Parathyroid adenoma (tissue), 2 donors: Measurements from ENCODE around the gene SLC16A10.
"Not testable (repeated sequence)": the region's sequence is repeated elsewhere in the genome, so short reads cannot be mapped to it uniquely, and the experiment has no call there.

Experiments
- H2AFZ ChIP-seq: fragments of 300-600 bp; sonication (generic); one replicate; pipeline ENCODE4 v1.7.0; 2017; ENCODE audit warnings: antibody characterized with exemption, mild to moderate bottlenecking
- H3K27ac ChIP-seq: fragments of 300-600 bp; sonication (generic); one replicate; pipeline ENCODE4 v1.7.0; 2017
- H3K27me3 ChIP-seq: fragments of 300-600 bp; sonication (generic); one replicate; pipeline ENCODE4 v1.7.0; 2017; ENCODE audit warnings: low read length; ENCODE audit not compliant: control insufficient read depth, insufficient read depth
- H3K36me3 ChIP-seq: fragments of 300-600 bp; sonication (generic); one replicate; pipeline ENCODE4 v1.7.0; 2017; ENCODE audit warnings: low read length; ENCODE audit not compliant: control insufficient read depth, insufficient read depth
- H3K4me1 ChIP-seq: fragments of 300-600 bp; sonication (generic); one replicate; pipeline ENCODE4 v1.7.0; 2017; ENCODE audit warnings: control low read depth
- H3K4me2 ChIP-seq: fragments of 300-600 bp; sonication (generic); one replicate; pipeline ENCODE4 v1.7.0; 2017; ENCODE audit warnings: low read length
- H3K4me3 ChIP-seq: fragments of 300-600 bp; sonication (generic); one replicate; pipeline ENCODE4 v1.7.0; 2017; ENCODE audit warnings: low read depth, low read length
- H3K79me2 ChIP-seq: fragments of 300-600 bp; sonication (generic); one replicate; pipeline ENCODE4 v1.7.0; 2017; ENCODE audit warnings: control low read depth
- H3K9ac ChIP-seq: fragments of 300-600 bp; sonication (generic); one replicate; pipeline ENCODE4 v1.7.0; 2017; ENCODE audit warnings: mild to moderate bottlenecking
- H3K9me3 ChIP-seq: fragments of 300-600 bp; sonication (generic); one replicate; pipeline ENCODE4 v1.7.0; 2017; ENCODE audit warnings: low read length; ENCODE audit not compliant: control insufficient read depth
- CTCF ChIP-seq: fragments of 300-600 bp; sonication (generic); IDR thresholded peaks from one replicate; pipeline ENCODE4 v1.7.0; 2017; ENCODE audit warnings: antibody characterized with exemption, mild to moderate bottlenecking
- donor health status: primary hyperparathyroidism.

The SLC16A10 gene

GRCh38 chr6:111254779-111255166, 167.5 kb downstream of the SLC16A10 start:
- H3K27me3 ChIP-seq: no peaks in the 10 kb centered on the region
- no peak overlapping the region for H3K4me2 ChIP-seq
- H3K9me3 ChIP-seq: no peaks in the 10 kb centered on the region
- no peak overlapping the region for H3K27ac ChIP-seq
- TF ChIP-seq CTCF: no peak
- H3K4me1 ChIP-seq: peaks cover 13% of the 10 kb centered on the region
- no peak overlapping the region for H3K9ac ChIP-seq
- no peaks in the 10 kb centered on the region for H3K36me3 ChIP-seq
- peaks cover 2% of the 10 kb centered on the region for H3K79me2 ChIP-seq
- H2AFZ ChIP-seq: peak overlapping the region; percentile 2
- H3K4me3 ChIP-seq: no peak overlapping the region

GRCh38 chr6:111255838-111256237, 168.5 kb downstream of the SLC16A10 start:
- H3K36me3 ChIP-seq, H3K4me3 ChIP-seq, H3K27me3 ChIP-seq, H3K4me2 ChIP-seq, H3K27ac ChIP-seq, H3K9ac ChIP-seq, H2AFZ ChIP-seq, H3K79me2 ChIP-seq, H3K9me3 ChIP-seq: not testable (repeated sequence)
- H3K4me1 ChIP-seq: peaks cover 13% of the 10 kb centered on the region

- H3K4me3 ChIP-seq: no peak overlapping the region
- H3K79me2 ChIP-seq: peaks cover 8% of the 10 kb centered on the region
- no peak overlapping the region for H2AFZ ChIP-seq
- H3K27me3 ChIP-seq: no peaks in the 10 kb centered on the region
- H3K4me2 ChIP-seq: no peak overlapping the region
- H3K4me1 ChIP-seq: peaks cover 13% of the 10 kb centered on the region
- TF ChIP-seq CTCF: no peak
- H3K9me3 ChIP-seq: no peaks in the 10 kb centered on the region
- H3K9ac ChIP-seq: no peak overlapping the region
- H3K27ac ChIP-seq: no peak overlapping the region
- H3K36me3 ChIP-seq: no peaks in the 10 kb centered on the region
These were observed 169.3 kb downstream of the SLC16A10 start for GRCh38 chr6:111256646-111257045.

GRCh38 chr6:111258010-111258409, 170.7 kb downstream of the SLC16A10 start:
- Histone ChIP-seq H3K4me3 (no peak overlapping the region), H3K4me2 (no peak overlapping the region), H3K27me3 (no peaks in the 10 kb centered on the region), H3K79me2 (peaks cover 8% of the 10 kb centered on the region), H3K9me3 (no peaks in the 10 kb centered on the region), H3K36me3 (no peaks in the 10 kb centered on the region), H3K9ac (no peak overlapping the region), H3K27ac (no peak overlapping the region), H2AFZ (no peak overlapping the region), H3K4me1 (peaks cover 13% of the 10 kb centered on the region)
- no peak for TF ChIP-seq CTCF

- Histone ChIP-seq H3K27me3 (no peaks in the 10 kb centered on the region), H3K79me2 (peaks cover 8% of the 10 kb centered on the region), H3K4me1 (peaks cover 10% of the 10 kb centered on the region), H3K4me3 (peak overlapping the region; percentile 97), H3K9ac (no peak overlapping the region), H3K27ac (peak overlapping the region; percentile 78), H3K4me2 (peak overlapping the region; percentile 94), H2AFZ (peak overlapping the region; percentile 99), H3K36me3 (no peaks in the 10 kb centered on the region), H3K9me3 (no peaks in the 10 kb centered on the region)
- no peak for TF ChIP-seq CTCF
These were observed 171.3 kb downstream of the SLC16A10 start for GRCh38 chr6:111258615-111259088.
